PC-3 (cell line): Measurements from ENCODE around the gene ANGPTL7. TPM values are rescaled to one million over a fixed set of nuclear protein-coding genes. Genes with fewer than 3 reads are reported as not detected.

ENCODE experiments used
- ATAC-seq: fragments of 200-7000 bp; cut with Tn5 transposase; 2 replicates; pipeline ENCODE4 v1.9.1; 2020; ENCODE audit warnings: mild to moderate bottlenecking, moderate library complexity
- Bru-seq: library from RNA; stranded (reverse); fragments of 400-500 nt; gene quantifications from one replicate; lab custom pipeline; 2021; lab: Mats Ljungman, UMichigan
- BruChase-seq, 2 experiments: library from RNA; stranded (reverse); fragments of 400-500 nt; gene quantifications; one replicate each; lab custom pipeline; 2021; lab: Mats Ljungman, UMichigan
- BruUV-seq: library from RNA; stranded (reverse); fragments of 400-500 nt; replicated peaks from 2 replicates; lab custom pipeline; 2021; lab: Mats Ljungman, UMichigan
- CTCF ChIA-PET: fragments of 300-600 bp; sonication (Branson Sonifier 250); formaldehyde crosslinking; loops from one replicate; lab custom pipeline; 2022; ENCODE audit warnings: antibody characterized with exemption; lab: Charles Lee
- POLR2A ChIA-PET: fragments of 300-600 bp; sonication (Branson Sonifier 250); formaldehyde crosslinking; loops from one replicate; lab custom pipeline; 2022; ENCODE audit warnings: antibody characterized with exemption; ENCODE audit not compliant: unreplicated experiment; lab: Charles Lee
- DNase-seq: peaks from one replicate; pipeline ENCODE4 v3.0.0-alpha.2; 2015
- H2AFZ ChIP-seq: fragments of 300-600 bp; sonication (generic); 2 replicates; pipeline ENCODE4 v1.6.0; 2016; ENCODE audit warnings: antibody characterized with exemption, low read length
- H3F3A ChIP-seq: fragments of 300-600 bp; sonication (generic); one replicate; pipeline ENCODE4 v1.6.0; 2017; ENCODE audit warnings: antibody characterized with exemption, low read length, control low read depth, mild to moderate bottlenecking; ENCODE audit not compliant: unreplicated experiment
- H3K27ac ChIP-seq: fragments of 300-600 bp; sonication (generic); 2 replicates; pipeline ENCODE4 v1.5.1; 2016; ENCODE audit warnings: mild to moderate bottlenecking, low read length
- H3K27me3 ChIP-seq: fragments of 300-600 bp; sonication (generic); 2 replicates; pipeline ENCODE4 v1.6.1; 2016; ENCODE audit warnings: low read length, mixed read lengths
- H3K36me3 ChIP-seq: fragments of 300-600 bp; sonication (generic); 2 replicates; pipeline ENCODE4 v1.6.1; 2016; ENCODE audit warnings: low read depth, mixed run types, low read length, mixed read lengths
- H3K4me1 ChIP-seq: fragments of 300-600 bp; sonication (generic); 2 replicates; pipeline ENCODE4 v1.5.1; 2016; ENCODE audit warnings: low read length; ENCODE audit not compliant: insufficient read depth
- H3K4me2 ChIP-seq: fragments of 300-600 bp; sonication (generic); 2 replicates; pipeline ENCODE4 v1.6.0; 2016; ENCODE audit warnings: low read length
- H3K4me3 ChIP-seq: fragments of 300-600 bp; sonication (generic); 2 replicates; pipeline ENCODE4 v1.5.1; 2016; ENCODE audit warnings: mild to moderate bottlenecking, low read length, mixed read lengths
- H3K79me2 ChIP-seq: fragments of 300-600 bp; sonication (generic); 2 replicates; pipeline ENCODE4 v1.6.1; 2017; ENCODE audit warnings: low read length, mixed read lengths
- H3K9ac ChIP-seq: fragments of 300-600 bp; sonication (generic); 2 replicates; pipeline ENCODE4 v1.6.0; 2016; ENCODE audit warnings: mild to moderate bottlenecking, low read length
- H3K9me2 ChIP-seq: fragments of 300-600 bp; sonication (generic); replicated peaks from 2 replicates; pipeline ENCODE4 v1.6.1; 2016; ENCODE audit warnings: mixed run types, low read length, mixed read lengths
- H3K9me3 ChIP-seq: fragments of 300-600 bp; sonication (generic); 2 replicates; pipeline ENCODE4 v1.6.1; 2016; ENCODE audit warnings: low read length, mixed read lengths
- H4K20me1 ChIP-seq: fragments of 300-600 bp; sonication (generic); 2 replicates; pipeline ENCODE4 v1.6.1; 2016; ENCODE audit warnings: low read length, mixed read lengths
- CTCF ChIP-seq: fragments of 300-600 bp; sonication (generic); conservative IDR thresholded peaks from 2 replicates; pipeline ENCODE4 v1.5.1; 2017; ENCODE audit warnings: antibody characterized with exemption, low read depth, mild to moderate bottlenecking, low read length
- EZH2 ChIP-seq: fragments of 300-600 bp; sonication (generic); IDR thresholded peaks from one replicate; pipeline ENCODE4 v1.6.1; 2017; ENCODE audit warnings: antibody characterized with exemption, mild to moderate bottlenecking, low read length; ENCODE audit not compliant: unreplicated experiment
- EZH2phosphoT487 ChIP-seq: fragments of 300-600 bp; sonication (generic); IDR thresholded peaks from 2 replicates; pipeline ENCODE4 v1.6.1; 2018; ENCODE audit warnings: mild to moderate bottlenecking, antibody characterized with exemption, low read length, borderline replicate concordance
- intact Hi-C: fragments of 100-400 bp; cut with micrococcal nuclease; formaldehyde crosslinking; loops from 2 replicates; pipeline ENCODE4 v1.9.0; 2023
- long read RNA-seq: library from polyadenylated mRNA; unstranded; transcript quantifications from one replicate; pipeline ENCODE4 v2.0.0, GENCODE V29; 2021; ENCODE audit not compliant: unreplicated experiment
- total RNA-seq: library from RNA; depleted of rRNA; stranded (reverse); fragments of >200 nt; gene quantifications from 2 replicates; pipeline ENCODE4 v1.2.3, GENCODE V29; 2014; rRNA removed

The ANGPTL7 gene
- total RNA-seq (not detected in 2 replicates), Bru-seq, nascent RNA (not detected), BruChase-seq, experiment 1, labeled RNA remaining after a 6-hour chase (not detected), BruChase-seq, experiment 2, labeled RNA remaining after a 2-hour chase (not detected)
- long read RNA-seq, partial matches to known transcripts = 0 of 1 reads
- long read RNA-seq, other reads (novel, unspliced or antisense) = 1 of 1 reads

GRCh38 chr1:11188858-11189451, at the start of gene ANGPTL7:
ANGPTL7 (plus strand) TSS chr1:11189355; CDS start chr1:11189580, 225 bp downstream.
- POLR2A ChIA-PET = no interaction called here
- DNase-seq (no peak), ATAC-seq (no peak)
- H3K9ac ChIP-seq = no peak within 1 kb of the TSS
- peaks cover 28% of the 10 kb centered on the region for H3K36me3 ChIP-seq
- no peaks in the 10 kb centered on the region for H3K9me2 ChIP-seq
- H4K20me1 ChIP-seq = no peaks in the 10 kb centered on the region
- H2AFZ ChIP-seq = no peak within 1 kb of the TSS
- H3K79me2 ChIP-seq = no peaks in the 10 kb centered on the region
- no peaks in the 10 kb centered on the region for H3F3A ChIP-seq
- H3K4me1 ChIP-seq = no peaks in the 10 kb centered on the region
- intact Hi-C loops = loop anchor here (10.0 kb wide), 1 partner anchor 154 kb away; no protein-coding TSS in a partner anchor
- H3K9me3 ChIP-seq = no peaks in the 10 kb centered on the region
- no TSS peak for BruUV-seq
- CTCF ChIA-PET = no interaction called here
- no peak within 1 kb of the TSS for H3K4me2 ChIP-seq
- no peak within 1 kb of the TSS for H3K27ac ChIP-seq
- TF ChIP-seq EZH2 (no peak), CTCF (no peak), EZH2phosphoT487 (no peak)
- no peak within 1 kb of the TSS for H3K4me3 ChIP-seq
- H3K27me3 ChIP-seq = no peaks in the 10 kb centered on the region

- H3K4me1 ChIP-seq = peaks cover 38% of the 10 kb centered on the region
- H3K9ac ChIP-seq = no peak overlapping the region
- ChIA-PET POLR2A (no interaction called here), CTCF (no interaction called here)
- H2AFZ ChIP-seq = no peak overlapping the region
- H3K27ac ChIP-seq = no peak overlapping the region
- intact Hi-C loops = no loop called here
- no peak overlapping the region for H3K4me3 ChIP-seq
- no peaks in the 10 kb centered on the region for H3K9me2 ChIP-seq
- peaks cover 46% of the 10 kb centered on the region for H3K36me3 ChIP-seq
- H3F3A ChIP-seq = peaks cover 7% of the 10 kb centered on the region
- H3K9me3 ChIP-seq = no peaks in the 10 kb centered on the region
- no peaks in the 10 kb centered on the region for H4K20me1 ChIP-seq
- no TSS peak for BruUV-seq
- ATAC-seq (no peak), DNase-seq (no peak)
- no peaks in the 10 kb centered on the region for H3K79me2 ChIP-seq
- no peak overlapping the region for H3K4me2 ChIP-seq
- TF ChIP-seq EZH2phosphoT487 (no peak), EZH2 (no peak), CTCF (no peak)
- H3K27me3 ChIP-seq = no peaks in the 10 kb centered on the region
These were observed 46.4 kb upstream of the ANGPTL7 start for GRCh38 chr1:11142618-11143391.
